ENCODE data around the gene SCN1B.

- no peak for TF ChIP-seq CTCF (IDR thresholded peaks at IDR 0.05; ENCODE audit: insufficient read depth, low read length, poor library complexity, severe bottlenecking)
- TF ChIP-seq EZH2phosphoT487 (conservative IDR thresholded peaks at IDR 0.05; ENCODE audit: low read length), result no peak
These were observed 11.1 kb upstream of the SCN1B start for GRCh38 chr19:35019144-35019543.
